ENCODE data around the gene MR1.

- TF ChIP-seq POLR2A (IDR thresholded peaks at IDR 0.05) (no peak), CTCF (IDR thresholded peaks at IDR 0.05) (no peak)
Measured at GRCh38 chr1:181012203-181012745, 21.5 kb upstream of the MR1 start.
